GM23248 (cell line): ENCODE measurements around the gene ZSWIM3. TPM values are rescaled to one million over a fixed set of nuclear protein-coding genes. Genes with fewer than 3 reads are reported as not detected.

Experiments used
- DNase-seq: peaks from one replicate; pipeline ENCODE4 v3.0.0-alpha.2; 2015
- H2AFZ ChIP-seq: fragments of 200-600 bp; sonication (generic); 2 replicates; pipeline ENCODE4 v1.6.1; 2016; ENCODE audit warnings: antibody characterized with exemption
- H3F3A ChIP-seq: fragments of 200-600 bp; sonication (generic); 2 replicates; pipeline ENCODE4 v1.6.1; 2016; ENCODE audit warnings: mild to moderate bottlenecking, antibody characterized with exemption, mixed run types; ENCODE audit not compliant: insufficient read depth
- H3K27ac ChIP-seq: fragments of 200-600 bp; sonication (generic); 2 replicates; pipeline ENCODE4 v1.5.1; 2016; ENCODE audit warnings: mild to moderate bottlenecking
- H3K27me3 ChIP-seq: fragments of 200-600 bp; sonication (generic); replicated peaks from 2 replicates; pipeline ENCODE4 v1.6.1; 2016; ENCODE audit warnings: mild to moderate bottlenecking; ENCODE audit not compliant: insufficient read depth
- H3K36me3 ChIP-seq: fragments of 200-600 bp; sonication (generic); 2 replicates; pipeline ENCODE4 v1.6.1; 2016; ENCODE audit warnings: low read depth, mild to moderate bottlenecking
- H3K4me1 ChIP-seq: fragments of 200-600 bp; sonication (generic); 2 replicates; pipeline ENCODE4 v1.6.1; 2016; ENCODE audit warnings: mild to moderate bottlenecking; ENCODE audit not compliant: insufficient read depth
- H3K4me2 ChIP-seq: fragments of 200-600 bp; sonication (generic); one replicate; pipeline ENCODE4 v1.6.1; 2016; ENCODE audit warnings: mild to moderate bottlenecking; ENCODE audit not compliant: unreplicated experiment
- H3K4me3 ChIP-seq: fragments of 200-600 bp; sonication (generic); 2 replicates; pipeline ENCODE4 v1.5.1; 2016; ENCODE audit warnings: mild to moderate bottlenecking
- H3K79me2 ChIP-seq: fragments of 200-600 bp; sonication (generic); 2 replicates; pipeline ENCODE4 v1.6.1; 2016; ENCODE audit warnings: mild to moderate bottlenecking; ENCODE audit not compliant: insufficient read depth
- H3K9ac ChIP-seq: fragments of 200-600 bp; sonication (generic); 2 replicates; pipeline ENCODE4 v1.6.1; 2016; ENCODE audit warnings: mild to moderate bottlenecking
- H3K9me2 ChIP-seq: fragments of 200-600 bp; sonication (generic); 2 replicates; pipeline ENCODE4 v1.6.1; 2016; ENCODE audit warnings: mixed run types, mild to moderate bottlenecking, moderate library complexity; ENCODE audit not compliant: insufficient read depth
- H3K9me3 ChIP-seq: fragments of 200-600 bp; sonication (generic); one replicate; pipeline ENCODE4 v1.6.1; 2017; ENCODE audit warnings: low read depth
- H4K20me1 ChIP-seq: fragments of 200-600 bp; sonication (generic); 2 replicates; pipeline ENCODE4 v1.6.0; 2016; ENCODE audit not compliant: insufficient read depth
- EZH2 ChIP-seq: fragments of 200-600 bp; sonication (generic); IDR thresholded peaks from 2 replicates; pipeline ENCODE4 v1.6.1; 2018; ENCODE audit warnings: antibody characterized with exemption, mild to moderate bottlenecking; ENCODE audit not compliant: insufficient read depth, poor library complexity, severe bottlenecking
- EZH2phosphoT487 ChIP-seq: fragments of 200-600 bp; sonication (generic); IDR thresholded peaks from 2 replicates; pipeline ENCODE4 v1.6.1; 2018; ENCODE audit warnings: antibody characterized with exemption, moderate library complexity, mild to moderate bottlenecking, low read depth; ENCODE audit not compliant: insufficient read depth
- WGBS, 2 experiments: methylation state at CpG; one replicate each; pipeline ENCODE4 v1.1.6; 2015 to 2017; ENCODE audit warnings: low lambda C conversion rate in 2 of 2, low coverage in 1 of 2; ENCODE audit errors: missing lambda C conversion rate in 2 of 2; 5-methylcytosine and 5-hydroxymethylcytosine counted together
- in situ Hi-C: fragments of 300-500 bp; cut with MboI; formaldehyde crosslinking; loops from 2 replicates; pipeline ENCODE4 v1.15.0; 2020
- polyA plus RNA-seq: library from polyadenylated mRNA; unstranded; fragments of >200 nt; fragmentation: Nextera tagmentation; extraction: Ambion mirVana; gene quantifications from 2 replicates; pipeline ENCODE4 v1.2.1, GENCODE V29; 2016
- total RNA-seq: library from RNA; depleted of rRNA; stranded (reverse); fragments of >200 nt; shearing (Covaris generic); gene quantifications from 2 replicates; pipeline ENCODE4 v1.2.3, GENCODE V29; 2014

ZSWIM3 gene
- total and polyA plus RNA-seq, 2 experiments from 2014 or later: 1.9 to 4.3 TPM

DNA sequence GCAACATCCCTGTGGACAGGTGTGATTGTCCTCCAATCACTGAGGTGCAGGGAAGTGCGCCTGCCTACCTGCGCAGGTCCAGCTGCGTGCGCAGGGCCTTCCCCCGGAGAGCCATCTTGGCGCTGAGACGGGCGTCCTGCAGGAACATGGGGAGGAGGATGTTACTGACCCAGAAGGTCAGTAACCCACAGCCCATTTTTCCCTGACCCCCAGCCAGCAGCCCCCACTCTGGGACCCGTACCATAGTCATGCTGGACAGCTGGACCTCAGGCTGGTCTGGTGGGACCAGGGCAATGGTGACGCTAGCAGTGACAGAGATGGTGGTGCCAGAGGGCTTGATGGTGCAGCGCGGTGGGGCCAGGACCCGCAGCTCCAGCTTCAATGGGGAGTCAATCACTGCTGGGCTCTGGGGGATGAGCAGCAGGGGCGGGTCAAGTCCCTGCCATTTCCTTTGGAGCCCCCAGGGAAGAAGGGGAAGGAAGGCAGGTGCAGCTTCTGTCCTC lies 44.8 kb downstream of the ZSWIM3 start:
- in situ Hi-C loops: no loop called here
- no peak overlapping the region for H3K4me3 ChIP-seq
- no peaks in the 10 kb centered on the region for H3K9me2 ChIP-seq
- no peaks in the 10 kb centered on the region for H4K20me1 ChIP-seq
- H3K9me3 ChIP-seq: no peaks in the 10 kb centered on the region
- 90 to 96% methylated on average over 14 of the region's 14 CpGs for whole genome bisulfite sequencing, 2 experiments
- no peaks in the 10 kb centered on the region for H3K36me3 ChIP-seq
- H3K9ac ChIP-seq: no peak overlapping the region
- TF ChIP-seq EZH2 (no peak), EZH2phosphoT487 (no peak)
- H3K27me3 ChIP-seq: no peaks in the 10 kb centered on the region
- no peak overlapping the region for H2AFZ ChIP-seq
- H3F3A ChIP-seq: peaks cover 11% of the 10 kb centered on the region; the same call in 1 of the 2 replicates
- H3K79me2 ChIP-seq: no peaks in the 10 kb centered on the region
- no peak for DNase-seq
- H3K4me2 ChIP-seq: no peak overlapping the region
- no peak overlapping the region for H3K27ac ChIP-seq
- peaks cover 14% of the 10 kb centered on the region for H3K4me1 ChIP-seq

DNA sequence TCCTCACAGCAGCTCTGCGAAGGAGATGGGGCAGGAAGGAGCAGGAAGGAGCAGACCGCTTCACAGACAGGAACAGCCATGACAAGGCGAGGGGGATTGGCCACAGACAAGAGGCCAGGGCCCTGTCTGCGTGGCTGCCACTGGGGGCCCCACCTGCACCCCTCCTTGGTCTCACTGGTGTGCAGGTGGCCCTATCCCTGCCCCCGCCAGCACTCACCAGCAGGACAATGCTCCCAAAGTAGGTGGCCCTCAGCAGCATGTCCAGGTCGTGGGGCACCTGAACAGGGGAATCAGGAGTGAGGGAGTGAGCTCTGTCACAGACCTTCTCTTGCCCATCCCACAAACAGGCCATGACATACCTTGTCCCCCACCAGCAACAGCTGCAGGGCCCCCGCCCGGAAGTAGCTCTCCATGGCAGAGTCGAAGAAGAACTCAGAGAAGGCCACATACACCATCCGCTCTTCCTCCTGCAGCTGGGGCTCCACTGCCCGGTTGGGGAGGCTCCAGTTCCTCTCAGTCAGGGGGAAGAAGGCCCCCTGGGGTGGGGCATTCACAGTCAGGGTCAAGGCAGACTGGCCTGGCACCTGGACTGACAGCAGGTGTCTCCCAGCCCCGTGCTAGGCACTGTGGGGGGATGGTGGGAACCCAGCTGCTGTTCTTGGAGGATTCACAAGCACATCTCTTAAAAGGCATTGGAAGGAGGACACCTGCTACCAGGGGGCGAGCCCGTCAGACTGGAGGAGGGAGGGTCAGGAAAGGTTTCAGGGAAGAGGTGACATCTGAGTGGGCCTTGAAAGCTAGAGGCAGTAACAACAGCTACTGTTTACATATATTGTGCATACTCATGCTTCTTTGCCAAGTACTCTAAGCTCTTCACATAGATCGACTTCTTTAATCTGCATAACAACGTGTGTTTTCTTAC lies 47.4 kb downstream of the ZSWIM3 start:
- no peak overlapping the region for H3K4me3 ChIP-seq
- no peaks in the 10 kb centered on the region for H3K27me3 ChIP-seq
- no peaks in the 10 kb centered on the region for H4K20me1 ChIP-seq
- 88 to 89% methylated on average over 16 of the region's 16 CpGs for WGBS, 2 experiments
- TF ChIP-seq EZH2phosphoT487: no peak
- no peak for TF ChIP-seq EZH2
- no peak overlapping the region for H2AFZ ChIP-seq
- H3F3A ChIP-seq: peaks cover 11% of the 10 kb centered on the region; the same call in 1 of the 2 replicates
- H3K9ac ChIP-seq: 0 out of 2 replicates have a peak overlapping the region, but pooled peaks have one; percentile 40
- no peaks in the 10 kb centered on the region for H3K9me3 ChIP-seq
- H3K27ac ChIP-seq: peak overlapping the region; percentile 74
- H3K4me1 ChIP-seq: peaks cover 14% of the 10 kb centered on the region
- no peaks in the 10 kb centered on the region for H3K9me2 ChIP-seq
- no peak overlapping the region for H3K4me2 ChIP-seq
- H3K36me3 ChIP-seq: no peaks in the 10 kb centered on the region
- no peaks in the 10 kb centered on the region for H3K79me2 ChIP-seq
- in situ Hi-C loops: no loop called here
- peak; percentile 18 for DNase-seq

DNA sequence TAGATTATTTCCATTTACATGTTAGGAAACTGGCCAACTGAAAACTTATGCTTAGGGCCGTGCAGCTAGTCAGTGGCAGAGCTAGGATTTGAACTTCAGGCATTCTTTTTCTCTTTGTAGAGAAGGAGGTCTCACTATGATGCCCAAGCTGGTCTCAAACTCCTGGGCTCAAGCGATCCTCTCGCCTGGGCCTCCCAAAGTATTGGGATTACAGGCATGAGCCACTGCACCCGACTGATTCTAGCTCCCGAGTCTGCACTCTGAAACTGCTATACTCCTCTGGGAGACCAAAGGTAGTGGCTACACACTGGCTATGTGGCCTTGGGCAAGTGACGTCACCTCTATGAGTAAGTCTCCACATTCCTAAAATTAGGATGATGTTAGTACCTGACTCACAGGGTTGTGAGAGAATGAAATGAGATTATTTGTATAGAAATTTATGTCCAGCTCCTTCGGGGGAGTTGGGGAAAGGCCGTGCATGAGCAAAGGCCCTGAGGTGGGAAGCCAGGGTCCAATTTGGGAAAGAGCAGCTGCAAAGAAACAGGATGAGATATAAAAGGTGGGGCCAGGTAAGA lies 48.2 kb downstream of the ZSWIM3 start:
- 61 to 64% methylated on average over 8 of the region's 8 CpGs for WGBS, 2 experiments
- no peak overlapping the region for H2AFZ ChIP-seq
- H3K36me3 ChIP-seq: no peaks in the 10 kb centered on the region
- no peaks in the 10 kb centered on the region for H3K9me2 ChIP-seq
- H3K27ac ChIP-seq: peak overlapping the region; percentile 74
- H3K4me3 ChIP-seq: no peak overlapping the region
- peak; percentile 96 for DNase-seq
- peak overlapping the region; percentile 16 for H3K4me2 ChIP-seq
- in situ Hi-C loops: no loop called here
- H3K4me1 ChIP-seq: peaks cover 14% of the 10 kb centered on the region
- peaks cover 11% of the 10 kb centered on the region; the same call in 1 of the 2 replicates for H3F3A ChIP-seq
- no peaks in the 10 kb centered on the region for H4K20me1 ChIP-seq
- 0 out of 2 replicates have a peak overlapping the region, but pooled peaks have one; percentile 40 for H3K9ac ChIP-seq
- TF ChIP-seq EZH2 (no peak), EZH2phosphoT487 (no peak)
- H3K9me3 ChIP-seq: no peaks in the 10 kb centered on the region
- no peaks in the 10 kb centered on the region for H3K27me3 ChIP-seq
- no peaks in the 10 kb centered on the region for H3K79me2 ChIP-seq

DNA sequence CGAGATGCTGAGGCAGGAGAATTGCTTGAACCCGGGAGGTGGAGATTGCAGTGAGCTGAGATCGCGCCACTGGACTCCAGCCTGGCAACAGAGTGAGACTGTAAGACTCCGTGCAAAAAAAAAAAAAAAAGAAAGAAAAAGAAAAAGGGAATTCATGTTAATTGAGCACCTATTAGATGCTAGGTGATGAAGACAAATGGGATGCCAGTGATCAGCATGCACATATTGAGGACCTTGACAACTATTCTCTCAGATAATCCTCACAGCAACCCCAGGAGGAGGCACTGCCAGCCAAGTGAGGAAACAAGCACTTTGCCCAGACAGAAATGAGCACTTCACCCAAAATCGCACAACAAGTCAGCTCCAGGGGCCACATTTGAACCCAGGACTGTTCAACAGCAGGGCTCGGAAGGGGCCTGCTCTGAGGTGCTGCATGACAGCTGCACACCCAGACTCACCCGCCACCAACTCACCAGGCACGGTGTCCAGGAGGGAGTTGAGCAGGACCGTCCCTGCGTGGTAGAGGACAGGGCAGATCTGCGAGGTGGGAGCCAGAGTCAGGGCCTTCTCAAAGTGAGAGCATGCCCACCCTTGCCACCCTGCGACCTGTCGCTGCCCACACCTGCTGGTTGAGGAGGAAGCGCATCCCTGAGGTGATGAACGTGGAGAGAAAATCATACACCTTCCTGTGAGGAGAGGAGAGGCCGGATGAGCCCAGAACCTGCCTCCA lies 50.0 kb downstream of the ZSWIM3 start:
- Histone ChIP-seq H4K20me1 (no peaks in the 10 kb centered on the region), H3K27me3 (no peaks in the 10 kb centered on the region), H3K9me3 (no peaks in the 10 kb centered on the region), H3K4me2 (no peak overlapping the region), H3K36me3 (no peaks in the 10 kb centered on the region), H3K79me2 (no peaks in the 10 kb centered on the region), H3K9me2 (no peaks in the 10 kb centered on the region), H3K9ac (no peak overlapping the region), H3K27ac (no peak overlapping the region), H3K4me3 (no peak overlapping the region), H3K4me1 (peaks cover 24% of the 10 kb centered on the region), H2AFZ (no peak overlapping the region), H3F3A (peaks cover 11% of the 10 kb centered on the region; the same call in 1 of the 2 replicates)
- DNase-seq: no peak
- in situ Hi-C loops: no loop called here
- 93 to 95% methylated on average over 17 of the region's 17 CpGs for WGBS, 2 experiments
- TF ChIP-seq EZH2phosphoT487 (no peak), EZH2 (no peak)
